Fibroblast of mammary gland (primary cell): ENCODE measurements around the gene RAP1GAP2.
A peak's percentile ranks its signal among the peaks of the same experiment; 100 is the strongest.

ENCODE experiments used
- DNase-seq: peaks from one replicate; pipeline ENCODE4 v3.0.0-alpha.2; 2010; ENCODE audit warnings: low read depth
- H3K4me3 ChIP-seq: 2 replicates; pipeline ENCODE4 v1.5.1; 2011; ENCODE audit warnings: low read depth, mild to moderate bottlenecking, low read length, moderate library complexity; ENCODE audit not compliant: control insufficient read depth
- TF ChIP-seq, protein P1 (sequence below): conservative IDR thresholded peaks from 2 replicates; pipeline ENCODE4 v1.5.1; 2011; ENCODE audit warnings: low read depth, low read length, inconsistent platforms; ENCODE audit not compliant: control insufficient read depth, insufficient read depth

Gene RAP1GAP2

GRCh38 chr17:2964370-2964769 lies 168.1 kb downstream of the RAP1GAP2 start:
- TF ChIP-seq, protein P1, sequence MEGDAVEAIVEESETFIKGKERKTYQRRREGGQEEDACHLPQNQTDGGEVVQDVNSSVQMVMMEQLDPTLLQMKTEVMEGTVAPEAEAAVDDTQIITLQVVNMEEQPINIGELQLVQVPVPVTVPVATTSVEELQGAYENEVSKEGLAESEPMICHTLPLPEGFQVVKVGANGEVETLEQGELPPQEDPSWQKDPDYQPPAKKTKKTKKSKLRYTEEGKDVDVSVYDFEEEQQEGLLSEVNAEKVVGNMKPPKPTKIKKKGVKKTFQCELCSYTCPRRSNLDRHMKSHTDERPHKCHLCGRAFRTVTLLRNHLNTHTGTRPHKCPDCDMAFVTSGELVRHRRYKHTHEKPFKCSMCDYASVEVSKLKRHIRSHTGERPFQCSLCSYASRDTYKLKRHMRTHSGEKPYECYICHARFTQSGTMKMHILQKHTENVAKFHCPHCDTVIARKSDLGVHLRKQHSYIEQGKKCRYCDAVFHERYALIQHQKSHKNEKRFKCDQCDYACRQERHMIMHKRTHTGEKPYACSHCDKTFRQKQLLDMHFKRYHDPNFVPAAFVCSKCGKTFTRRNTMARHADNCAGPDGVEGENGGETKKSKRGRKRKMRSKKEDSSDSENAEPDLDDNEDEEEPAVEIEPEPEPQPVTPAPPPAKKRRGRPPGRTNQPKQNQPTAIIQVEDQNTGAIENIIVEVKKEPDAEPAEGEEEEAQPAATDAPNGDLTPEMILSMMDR: no peak
- no peak overlapping the region for H3K4me3 ChIP-seq
- no peak for DNase-seq

- no peak for DNase-seq
- H3K4me3 ChIP-seq: no peak overlapping the region
- TF ChIP-seq, protein P1: no peak
Measured at GRCh38 chr17:2964831-2965230, 168.6 kb downstream of the RAP1GAP2 start.

DNA sequence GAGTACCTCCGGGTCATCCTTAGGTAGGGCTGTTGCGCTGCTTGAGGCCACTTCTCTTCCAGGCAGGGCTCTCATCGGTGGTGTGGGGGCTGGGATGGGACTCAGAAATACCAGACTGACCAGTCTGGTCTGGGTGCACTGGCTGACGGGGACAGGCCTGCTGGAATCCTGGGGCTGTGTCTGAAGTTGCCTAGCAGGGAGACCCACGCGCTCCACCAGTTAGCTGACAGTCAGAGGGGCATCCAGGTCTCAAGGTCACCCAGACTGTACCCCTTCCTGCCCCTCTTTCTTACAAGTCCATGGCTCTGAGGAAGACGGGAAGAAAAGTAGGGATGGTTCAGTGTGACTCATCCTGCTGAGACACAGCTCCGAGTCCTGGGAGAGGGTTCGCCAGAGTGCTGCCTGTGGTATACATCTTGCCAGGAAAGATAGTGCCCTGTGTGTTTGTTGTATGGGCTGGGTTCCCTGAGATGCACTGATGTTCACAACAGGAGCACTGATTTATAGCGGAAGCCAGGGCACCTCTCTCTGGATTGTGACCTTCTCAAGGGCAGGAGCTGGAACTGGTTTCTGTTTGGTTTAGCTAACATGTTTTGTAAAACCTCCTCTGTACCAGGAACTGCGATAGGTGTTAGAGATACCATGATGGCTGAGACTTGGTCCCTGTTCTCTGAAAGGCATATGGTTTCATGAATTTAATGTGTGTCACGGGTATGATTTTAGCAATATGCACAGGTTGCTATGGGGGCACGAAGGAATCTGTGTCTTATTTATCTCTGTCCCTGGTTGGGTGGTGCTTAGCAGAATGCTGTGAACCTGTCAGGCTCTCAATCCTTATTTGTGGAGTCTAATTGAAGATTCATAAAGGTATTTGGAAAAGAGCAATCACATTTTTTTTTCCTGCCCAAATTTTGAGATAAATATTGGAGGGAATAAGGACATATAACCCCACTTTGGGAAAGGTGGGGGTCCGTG lies 169.7 kb downstream of the RAP1GAP2 start:
- TF ChIP-seq, protein P1: no peak
- DNase-seq: peak; percentile 72
- H3K4me3 ChIP-seq: no peak overlapping the region

DNA sequence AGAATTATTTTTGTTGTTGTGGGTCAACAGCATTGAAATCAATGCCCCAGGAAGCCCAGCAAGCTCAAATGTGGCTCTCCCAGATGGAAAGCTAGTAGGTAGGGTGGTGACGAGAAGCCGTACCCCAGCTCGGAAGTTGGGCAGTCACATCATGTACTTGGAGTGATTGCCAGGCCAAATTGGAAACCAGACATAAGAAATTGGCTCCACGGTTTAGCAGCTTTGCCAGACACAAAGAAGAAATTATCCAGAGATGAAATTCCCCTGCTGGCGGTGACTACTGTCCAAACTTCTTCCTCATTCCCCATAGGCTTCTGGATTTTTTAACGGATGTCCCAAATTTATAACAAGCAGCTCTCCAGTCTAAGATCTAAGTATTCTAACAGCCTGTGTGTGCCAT lies 171.3 kb downstream of the RAP1GAP2 start:
- TF ChIP-seq, protein P1: no peak
- H3K4me3 ChIP-seq: no peak overlapping the region
- DNase-seq: no peak

DNA sequence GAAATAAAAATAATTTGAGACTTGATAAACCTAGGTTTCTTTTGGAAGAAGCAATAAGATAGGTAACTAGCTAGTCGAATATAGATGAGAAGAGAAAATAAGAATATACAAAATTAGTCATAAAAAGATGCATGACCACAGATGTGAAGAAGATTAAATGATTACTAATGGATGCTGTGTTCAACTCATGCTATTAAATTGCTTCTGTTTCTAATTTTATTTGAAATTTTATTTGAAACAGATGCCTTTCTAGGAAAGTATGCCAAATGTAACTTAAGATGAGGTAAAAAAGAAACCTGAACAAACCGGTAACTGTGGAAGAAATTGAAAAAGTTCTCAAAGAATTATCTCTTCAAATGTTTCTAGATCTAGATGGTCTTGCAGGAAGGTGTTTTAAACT lies 175.6 kb downstream of the RAP1GAP2 start:
- peak; percentile 52 for DNase-seq
- TF ChIP-seq, protein P1: no peak
- H3K4me3 ChIP-seq: no peak overlapping the region

GRCh38 chr17:2972749-2973148 lies 176.5 kb downstream of the RAP1GAP2 start:
- DNase-seq: no peak
- TF ChIP-seq, protein P1: no peak
- H3K4me3 ChIP-seq: no peak overlapping the region
